Measurements from ENCODE around the gene P2RY2. TPM values are rescaled to one million over a fixed set of nuclear protein-coding genes. Genes with fewer than 3 reads are reported as not detected.

The P2RY2 gene
- polyA plus RNA-seq, 1 of the 3 experiments (the other 2 are of a cell fraction): 0.12 TPM

GRCh38 chr11:73265278-73265810 lies 47.3 kb downstream of the P2RY2 start:
- POLR2A ChIA-PET: no interaction called here

GRCh38 chr11:73265853-73266645 lies 48.0 kb downstream of the P2RY2 start:
- Histone ChIP-seq H3K79me2 (ENCODE audit: insufficient read depth) (no peaks in the 10 kb centered on the region), H3K4me2 (no peak overlapping the region), H3K36me3 (replicated peaks in 1 of 2; ENCODE audit: control insufficient read depth in 1 of 2, insufficient read depth in 2 of 2, low read length in 1 of 2) (no peaks in the 10 kb centered on the region), H3K4me3 (ENCODE audit: low read depth in 2 of 2, low read length in 1 of 2) (no peak overlapping the region), H4K20me1 (ENCODE audit: insufficient read depth) (no peaks in the 10 kb centered on the region), H3K9me2 (no peaks in the 10 kb centered on the region), H3K9ac (no peak overlapping the region), H3F3A (replicated peaks; ENCODE audit: insufficient read depth) (no peaks in the 10 kb centered on the region), H3K4me1 (ENCODE audit: control insufficient read depth in 1 of 2, insufficient read depth in 2 of 2, low read depth in 1 of 2, low read length in 1 of 2) (peaks cover 0 to 25% of the 10 kb centered on the region in 2 experiments; a peak in 2 of 4 replicates), H3K27me3 (ENCODE audit: insufficient read depth) (no peaks in the 10 kb centered on the region), H2AFZ (ENCODE audit: low read depth) (no peak overlapping the region), H3K9me3 (no peaks in the 10 kb centered on the region), H3K27ac (ENCODE audit: low read depth in 2 of 2, low read length in 1 of 2) (no peak overlapping the region)
- WGBS (ENCODE audit: low lambda C conversion rate): 65% methylated on average over 3 of the region's 3 CpGs
- DNase-seq: no peak
- POLR2A ChIA-PET: no interaction called here
- CTCF ChIA-PET: interaction anchor here (0.9 to 15.0 kb wide), 5 partner anchors 13 to 70 kb away, joined by 3 to 179 read pairs (median 11); no protein-coding TSS in a partner anchor
- TF ChIP-seq PBX3 (IDR thresholded peaks at IDR 0.05): no peak
- no peak for TF ChIP-seq RCOR1 (IDR thresholded peaks at IDR 0.05; ENCODE audit: low read length)
- no peak for TF ChIP-seq ELF1 (IDR thresholded peaks at IDR 0.05)
- no peak for TF ChIP-seq EZH2phosphoT487 (IDR thresholded peaks at IDR 0.05; ENCODE audit: borderline replicate concordance, low read depth)
- TF ChIP-seq CHD2 (IDR thresholded peaks at IDR 0.05; ENCODE audit: low read length, partially characterized antibody): no peak
- no peak for TF ChIP-seq REST (IDR thresholded peaks at IDR 0.05; ENCODE audit: low read depth, low read length)
- TF ChIP-seq SIN3A (IDR thresholded peaks at IDR 0.05; ENCODE audit: borderline replicate concordance, low read depth, low read length): no peak
- no peak for TF ChIP-seq TAF1 (IDR thresholded peaks at IDR 0.05; ENCODE audit: borderline replicate concordance, low read depth, low read length)
- TF ChIP-seq NFIC (IDR thresholded peaks at IDR 0.05; ENCODE audit: borderline replicate concordance): no peak
- TF ChIP-seq JUND (IDR thresholded peaks at IDR 0.05): no peak
- TF ChIP-seq RAD21 (IDR thresholded peaks at IDR 0.05; ENCODE audit: low read length): no peak
- TF ChIP-seq EP300 (IDR thresholded peaks at IDR 0.05; ENCODE audit: borderline replicate concordance in 1 of 2, low read depth in 1 of 2, low read length in 1 of 2): no peak
- no peak for TF ChIP-seq YY1 (IDR thresholded peaks at IDR 0.05; ENCODE audit: low read depth)
- no peak for TF ChIP-seq MEF2A (IDR thresholded peaks at IDR 0.05; ENCODE audit: borderline replicate concordance, low read depth)
- TF ChIP-seq RXRA (IDR thresholded peaks at IDR 0.05; ENCODE audit: borderline replicate concordance, low read depth): no peak
- TF ChIP-seq SMC3 (IDR thresholded peaks at IDR 0.05; ENCODE audit: low read depth, low read length): no peak

More at GRCh38 chr11:73265278-73265810, 47.3 kb downstream of the P2RY2 start:
- Histone ChIP-seq H3K4me3 (ENCODE audit: low read depth in 2 of 2, low read length in 1 of 2) (no peak overlapping the region), H3K4me1 (ENCODE audit: control insufficient read depth in 1 of 2, insufficient read depth in 2 of 2, low read depth in 1 of 2, low read length in 1 of 2) (peaks cover 0 to 18% of the 10 kb centered on the region in 2 experiments; a peak in 1 of 4 replicates), H2AFZ (ENCODE audit: low read depth) (no peak overlapping the region), H3K9me3 (no peaks in the 10 kb centered on the region), H3K9ac (no peak overlapping the region), H3K9me2 (no peaks in the 10 kb centered on the region), H3K79me2 (ENCODE audit: insufficient read depth) (no peaks in the 10 kb centered on the region), H3K4me2 (no peak overlapping the region), H3K36me3 (replicated peaks in 1 of 2; ENCODE audit: control insufficient read depth in 1 of 2, insufficient read depth in 2 of 2, low read length in 1 of 2) (no peaks in the 10 kb centered on the region), H4K20me1 (ENCODE audit: insufficient read depth) (no peaks in the 10 kb centered on the region), H3K27me3 (ENCODE audit: insufficient read depth) (no peaks in the 10 kb centered on the region), H3K27ac (ENCODE audit: low read depth in 2 of 2, low read length in 1 of 2) (no peak overlapping the region), H3F3A (replicated peaks; ENCODE audit: insufficient read depth) (no peaks in the 10 kb centered on the region)
- CTCF ChIA-PET: interaction anchor here (1.1 to 15.0 kb wide), 4 partner anchors 13 to 70 kb away, joined by 3 to 179 read pairs (median 72); no protein-coding TSS in a partner anchor
- WGBS (ENCODE audit: low lambda C conversion rate): 90% methylated on average over 3 of the region's 4 CpGs
- no peak for DNase-seq
- TF ChIP-seq ZBTB33 (IDR thresholded peaks at IDR 0.05; ENCODE audit: borderline replicate concordance, low read depth): no peak
